Ectodermal cell (in vitro differentiated cells): ENCODE data around the gene ALB.

Source experiments
- H3K27ac ChIP-seq: 2 replicates; pipeline ENCODE4 v1.7.0; 2013; ENCODE audit warnings: mild to moderate bottlenecking, low read depth, low read length; ENCODE audit not compliant: insufficient read depth, poor library complexity, severe bottlenecking
- H3K27me3 ChIP-seq: 2 replicates; pipeline ENCODE4 v1.7.0; 2013; ENCODE audit warnings: mild to moderate bottlenecking, low read length; ENCODE audit not compliant: insufficient read depth, control insufficient read depth, poor library complexity, severe bottlenecking
- H3K36me3 ChIP-seq: one replicate; pipeline ENCODE4 v1.7.0; 2013; ENCODE audit warnings: low read length; ENCODE audit not compliant: control insufficient read depth, insufficient read depth
- H3K4me1 ChIP-seq: one replicate; pipeline ENCODE4 v1.7.0; 2013; ENCODE audit warnings: low read length; ENCODE audit not compliant: control insufficient read depth, insufficient read depth
- H3K4me3 ChIP-seq: 2 replicates; pipeline ENCODE4 v1.7.0; 2013; ENCODE audit warnings: low read depth, low read length, control low read depth; ENCODE audit not compliant: insufficient read depth
- H3K9me3 ChIP-seq: 2 replicates; pipeline ENCODE4 v1.7.0; 2013; ENCODE audit warnings: mild to moderate bottlenecking, low read length, moderate library complexity; ENCODE audit not compliant: control insufficient read depth
- WGBS, 2 experiments: methylation state at CpG; one replicate each; pipeline ENCODE4 v1.1.7; 2013; ENCODE audit warnings: missing lambda C conversion rate in 2 of 2; 5-methylcytosine and 5-hydroxymethylcytosine counted together

Gene ALB

GRCh38 chr4:73416423-73417087 is 12.5 kb downstream of the ALB start:
- Histone ChIP-seq H3K9me3 (no peaks in the 10 kb centered on the region), H3K36me3 (no peaks in the 10 kb centered on the region), H3K27ac (no peak overlapping the region), H3K4me1 (no peaks in the 10 kb centered on the region), H3K4me3 (no peak overlapping the region), H3K27me3 (no peaks in the 10 kb centered on the region)
- 80 to 92% methylated on average over 1 of the region's 2 CpGs for WGBS, 2 experiments

GRCh38 chr4:73417342-73417741 is 13.3 kb downstream of the ALB start:
- 95 to 100% methylated on average over 2 of the region's 2 CpGs for WGBS, 2 experiments
- no peaks in the 10 kb centered on the region for H3K27me3 ChIP-seq
- H3K4me1 ChIP-seq, result no peaks in the 10 kb centered on the region
- H3K36me3 ChIP-seq, result no peaks in the 10 kb centered on the region
- H3K4me3 ChIP-seq, result no peak overlapping the region
- no peak overlapping the region for H3K27ac ChIP-seq
- no peaks in the 10 kb centered on the region for H3K9me3 ChIP-seq

- H3K4me1 ChIP-seq, result no peaks in the 10 kb centered on the region
- no peaks in the 10 kb centered on the region for H3K36me3 ChIP-seq
- no peaks in the 10 kb centered on the region for H3K9me3 ChIP-seq
- H3K27me3 ChIP-seq, result no peaks in the 10 kb centered on the region
- WGBS, 2 experiments, result 89 to 94% methylated on average over 6 of the region's 6 CpGs
- no peak overlapping the region for H3K4me3 ChIP-seq
- H3K27ac ChIP-seq, result no peak overlapping the region
Measured at GRCh38 chr4:73417973-73418372, 13.9 kb downstream of the ALB start.

- Histone ChIP-seq H3K36me3 (no peaks in the 10 kb centered on the region), H3K9me3 (no peaks in the 10 kb centered on the region), H3K4me1 (no peaks in the 10 kb centered on the region), H3K27ac (no peak overlapping the region), H3K4me3 (no peak overlapping the region), H3K27me3 (no peaks in the 10 kb centered on the region)
- WGBS, 2 experiments, result 78 to 83% methylated on average over 1 of the region's 1 CpG
Measured at GRCh38 chr4:73418677-73419076, 14.6 kb downstream of the ALB start.

DNA sequence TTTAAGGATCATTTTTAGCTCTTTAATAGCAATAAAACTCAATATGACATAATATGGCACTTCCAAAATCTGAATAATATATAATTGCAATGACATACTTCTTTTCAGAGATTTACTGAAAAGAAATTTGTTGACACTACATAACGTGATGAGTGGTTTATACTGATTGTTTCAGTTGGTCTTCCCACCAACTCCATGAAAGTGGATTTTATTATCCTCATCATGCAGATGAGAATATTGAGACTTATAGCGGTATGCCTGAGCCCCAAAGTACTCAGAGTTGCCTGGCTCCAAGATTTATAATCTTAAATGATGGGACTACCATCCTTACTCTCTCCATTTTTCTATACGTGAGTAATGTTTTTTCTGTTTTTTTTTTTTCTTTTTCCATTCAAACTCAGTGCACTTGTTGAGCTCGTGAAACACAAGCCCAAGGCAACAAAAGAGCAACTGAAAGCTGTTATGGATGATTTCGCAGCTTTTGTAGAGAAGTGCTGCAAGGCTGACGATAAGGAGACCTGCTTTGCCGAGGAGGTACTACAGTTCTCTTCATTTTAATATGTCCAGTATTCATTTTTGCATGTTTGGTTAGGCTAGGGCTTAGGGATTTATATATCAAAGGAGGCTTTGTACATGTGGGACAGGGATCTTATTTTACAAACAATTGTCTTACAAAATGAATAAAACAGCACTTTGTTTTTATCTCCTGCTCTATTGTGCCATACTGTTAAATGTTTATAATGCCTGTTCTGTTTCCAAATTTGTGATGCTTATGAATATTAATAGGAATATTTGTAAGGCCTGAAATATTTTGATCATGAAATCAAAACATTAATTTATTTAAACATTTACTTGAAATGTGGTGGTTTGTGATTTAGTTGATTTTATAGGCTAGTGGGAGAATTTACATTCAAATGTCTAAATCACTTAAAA is 15.3 kb downstream of the ALB start:
- WGBS, 2 experiments, result 77 to 78% methylated on average over 5 to 7 of the region's 7 CpGs
- H3K4me3 ChIP-seq, result no peak overlapping the region
- H3K9me3 ChIP-seq, result no peaks in the 10 kb centered on the region
- no peaks in the 10 kb centered on the region for H3K4me1 ChIP-seq
- H3K27ac ChIP-seq, result no peak overlapping the region
- H3K27me3 ChIP-seq, result no peaks in the 10 kb centered on the region
- no peaks in the 10 kb centered on the region for H3K36me3 ChIP-seq

DNA sequence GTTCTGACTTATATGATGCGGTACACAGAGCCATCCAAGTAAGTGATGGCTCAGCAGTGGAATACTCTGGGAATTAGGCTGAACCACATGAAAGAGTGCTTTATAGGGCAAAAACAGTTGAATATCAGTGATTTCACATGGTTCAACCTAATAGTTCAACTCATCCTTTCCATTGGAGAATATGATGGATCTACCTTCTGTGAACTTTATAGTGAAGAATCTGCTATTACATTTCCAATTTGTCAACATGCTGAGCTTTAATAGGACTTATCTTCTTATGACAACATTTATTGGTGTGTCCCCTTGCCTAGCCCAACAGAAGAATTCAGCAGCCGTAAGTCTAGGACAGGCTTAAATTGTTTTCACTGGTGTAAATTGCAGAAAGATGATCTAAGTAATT is 16.5 kb downstream of the ALB start:
- H3K27ac ChIP-seq, result no peak overlapping the region
- no peaks in the 10 kb centered on the region for H3K27me3 ChIP-seq
- WGBS, 2 experiments, result 97 to 99% methylated on average over 1 to 2 of the region's 2 CpGs
- H3K4me3 ChIP-seq, result no peak overlapping the region
- H3K9me3 ChIP-seq, result no peaks in the 10 kb centered on the region
- no peaks in the 10 kb centered on the region for H3K36me3 ChIP-seq
- H3K4me1 ChIP-seq, result no peaks in the 10 kb centered on the region

DNA sequence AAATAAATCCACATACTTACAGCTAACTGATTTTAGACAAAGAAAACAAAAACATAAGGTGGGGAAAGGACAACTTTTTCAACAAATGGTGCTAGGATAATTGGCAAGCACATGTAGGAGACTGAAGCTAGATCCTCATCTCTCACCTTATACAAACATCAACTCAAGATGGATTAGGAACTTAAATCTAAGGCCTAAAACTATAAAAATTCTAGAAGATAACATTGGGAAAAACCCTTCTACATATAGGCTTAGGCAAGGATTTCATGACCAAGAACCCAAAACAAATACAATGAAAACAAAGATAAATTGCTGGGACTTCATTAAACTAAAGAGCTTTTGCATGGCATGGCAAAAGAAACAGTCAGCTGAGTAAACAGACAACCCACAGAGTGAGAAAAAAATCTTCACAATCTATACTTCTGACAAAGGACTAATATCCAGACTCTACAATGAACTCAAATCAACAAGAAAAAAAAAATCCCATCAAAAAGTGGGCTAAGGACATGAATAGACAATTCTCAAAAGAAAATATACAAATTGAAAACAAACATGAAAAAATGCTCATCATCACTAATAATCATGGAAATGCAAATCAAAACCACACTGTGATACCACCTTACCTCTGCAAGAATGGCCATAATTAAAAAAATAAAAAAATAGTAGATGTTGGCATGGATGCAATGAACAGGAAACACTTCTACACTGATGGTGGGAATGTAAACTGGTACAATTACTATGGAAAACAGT is 17.8 kb downstream of the ALB start:
- Histone ChIP-seq H3K27ac (no peak overlapping the region), H3K36me3 (no peaks in the 10 kb centered on the region), H3K4me1 (no peaks in the 10 kb centered on the region), H3K9me3 (no peaks in the 10 kb centered on the region), H3K4me3 (no peak overlapping the region), H3K27me3 (no peaks in the 10 kb centered on the region)

DNA sequence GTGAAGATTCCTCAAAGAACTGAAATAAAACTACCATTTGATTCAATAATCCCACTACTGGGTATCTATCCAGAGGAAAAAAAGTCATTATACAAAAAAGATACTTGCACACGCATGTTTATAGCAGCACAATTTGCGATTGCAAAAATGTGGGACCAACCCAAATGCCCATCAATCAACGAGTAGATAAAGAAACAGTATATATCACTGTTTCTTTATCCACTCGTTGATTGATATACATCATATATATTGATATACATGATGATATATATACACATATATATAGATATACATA is 18.3 kb downstream of the ALB start:
- Histone ChIP-seq H3K4me1 (no peaks in the 10 kb centered on the region), H3K27ac (no peak overlapping the region), H3K27me3 (no peaks in the 10 kb centered on the region), H3K4me3 (no peak overlapping the region), H3K9me3 (no peaks in the 10 kb centered on the region), H3K36me3 (no peaks in the 10 kb centered on the region)
- 45 to 63% methylated on average over 2 to 3 of the region's 4 CpGs for WGBS, 2 experiments

- H3K27me3 ChIP-seq, result no peaks in the 10 kb centered on the region
- H3K4me3 ChIP-seq, result no peak overlapping the region
- H3K4me1 ChIP-seq, result no peaks in the 10 kb centered on the region
- no peaks in the 10 kb centered on the region for H3K9me3 ChIP-seq
- H3K36me3 ChIP-seq, result no peaks in the 10 kb centered on the region
- no peak overlapping the region for H3K27ac ChIP-seq
Measured at GRCh38 chr4:73423184-73423583, 19.1 kb downstream of the ALB start.

DNA sequence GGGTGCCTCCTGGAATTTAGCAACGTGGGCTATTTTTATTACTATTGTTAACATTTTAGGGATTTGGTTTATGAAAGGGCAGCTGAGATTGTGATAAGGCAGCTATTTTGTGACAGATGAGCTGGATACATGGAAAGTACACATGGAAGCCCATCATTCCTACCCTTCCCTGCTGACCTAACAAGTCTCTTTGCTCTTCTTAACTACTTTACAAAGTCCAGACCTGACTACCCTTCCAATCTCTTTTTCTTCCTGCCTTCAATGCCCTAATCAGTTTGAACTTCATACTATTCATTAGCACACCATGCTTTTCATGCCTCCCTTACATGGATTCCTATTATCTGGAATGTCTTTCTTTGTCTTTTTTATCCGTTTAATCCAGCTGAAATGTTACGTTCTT is 22.6 kb downstream of the ALB start:
- H3K27me3 ChIP-seq, result no peaks in the 10 kb centered on the region
- no peaks in the 10 kb centered on the region for H3K4me1 ChIP-seq
- no peak overlapping the region for H3K27ac ChIP-seq
- H3K36me3 ChIP-seq, result no peaks in the 10 kb centered on the region
- H3K4me3 ChIP-seq, result no peak overlapping the region
- WGBS, 2 experiments, result 87 to 92% methylated on average over 3 of the region's 3 CpGs
- H3K9me3 ChIP-seq, result no peaks in the 10 kb centered on the region
